Measurements from ENCODE around the gene SLX4IP.

Gene SLX4IP

GRCh38 chr20:10520528-10520927, 85.4 kb downstream of the SLX4IP start:
- DNase-seq (ENCODE audit: low read depth in 1 of 2, low spot score in 1 of 2) = no peak

- DNase-seq (ENCODE audit: low read depth in 1 of 2, low spot score in 1 of 2) = no peak
Observed at GRCh38 chr20:10521068-10521831, 86.1 kb downstream of the SLX4IP start.

GRCh38 chr20:10521836-10522235, 86.7 kb downstream of the SLX4IP start:
- no peak for DNase-seq (ENCODE audit: low read depth in 1 of 2, low spot score in 1 of 2)

DNA sequence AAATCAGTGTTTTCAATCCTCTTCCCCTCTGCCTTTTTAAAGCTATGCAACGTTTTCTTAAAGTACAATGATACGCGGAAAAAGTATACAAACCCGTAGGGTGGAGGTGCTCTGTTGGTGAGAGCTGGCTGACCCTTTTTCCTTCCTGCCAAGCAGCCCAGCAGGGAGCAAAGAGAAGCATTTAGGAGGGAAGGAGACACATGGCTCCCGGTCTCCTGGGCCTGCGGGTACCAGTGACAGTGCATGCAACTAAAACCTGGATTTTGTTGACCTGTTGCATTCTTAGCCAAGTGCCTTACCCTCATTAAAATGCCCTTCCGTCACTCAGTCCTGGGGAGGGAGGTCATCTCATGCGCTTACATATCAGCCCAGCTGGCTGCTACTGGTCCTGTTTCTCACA, 87.2 kb downstream of the SLX4IP start:
- no peak for DNase-seq (ENCODE audit: low read depth in 1 of 2, low spot score in 1 of 2)

DNA sequence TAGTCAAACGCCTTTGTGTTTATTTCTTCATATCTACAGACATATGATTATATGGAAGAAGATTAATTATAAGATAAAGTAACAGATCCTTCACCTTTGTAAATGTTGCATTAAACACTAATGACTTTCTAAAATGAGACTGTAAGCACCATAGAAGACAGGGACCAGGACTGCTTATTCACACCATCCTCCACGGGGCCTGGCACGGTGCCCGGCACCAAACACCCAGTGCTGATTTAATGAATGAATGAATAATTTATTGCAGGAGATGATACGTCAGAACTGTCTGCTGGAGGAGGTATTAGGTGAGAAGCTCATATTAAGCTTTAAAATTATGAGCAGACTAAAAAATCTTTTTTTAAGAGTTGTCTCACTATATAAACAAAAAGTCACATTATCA, 88.3 kb downstream of the SLX4IP start:
- no peak for DNase-seq (ENCODE audit: low read depth in 1 of 2, low spot score in 1 of 2)

DNA sequence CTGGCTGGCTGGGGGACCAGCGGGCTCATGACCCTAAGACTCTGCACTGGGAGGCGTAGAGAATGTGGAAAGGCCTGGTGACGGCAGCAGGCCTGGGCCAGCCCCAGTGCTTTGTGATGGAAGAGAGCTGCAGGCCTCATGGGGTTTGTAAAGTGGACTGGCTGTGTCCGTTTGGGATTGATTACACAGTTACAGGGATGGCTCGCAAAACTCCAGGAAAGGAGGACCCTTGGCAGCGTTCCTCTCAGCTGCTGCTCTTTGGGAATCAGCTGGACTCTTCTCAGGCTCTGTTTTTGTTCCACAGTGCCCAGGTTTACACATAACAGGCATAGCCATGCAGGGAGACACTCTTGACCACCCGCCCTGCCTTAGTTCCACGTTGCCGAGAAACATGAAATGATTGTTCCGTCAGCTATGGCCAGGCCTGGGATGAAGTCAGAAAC, 89.0 kb downstream of the SLX4IP start:
- DNase-seq (ENCODE audit: low read depth in 1 of 2, low spot score in 1 of 2) = no peak

DNA sequence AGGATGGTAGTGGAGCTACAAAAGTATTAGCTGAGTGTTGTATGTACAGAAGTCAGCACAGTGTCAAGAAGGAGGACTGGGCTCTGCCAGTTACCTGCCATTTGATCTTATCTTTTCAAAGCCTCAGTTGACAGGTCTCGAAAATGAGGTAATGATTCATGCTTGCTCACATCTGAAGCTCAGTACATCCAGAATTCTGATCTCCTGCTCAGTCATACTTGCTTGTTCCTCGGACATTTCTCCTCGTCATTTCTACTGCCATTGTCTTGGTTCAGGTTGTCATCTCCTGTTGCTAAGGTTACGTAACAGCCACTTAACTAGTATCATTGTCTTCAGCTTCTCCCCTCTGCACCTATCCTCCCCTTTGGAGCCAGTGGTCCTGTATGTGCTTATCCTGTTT, 89.5 kb downstream of the SLX4IP start:
- DNase-seq (ENCODE audit: low read depth in 1 of 2, low spot score in 1 of 2) = no peak

GRCh38 chr20:10527781-10528180, 92.7 kb downstream of the SLX4IP start:
- DNase-seq (ENCODE audit: low read depth in 1 of 2, low spot score in 1 of 2) = no peak

GRCh38 chr20:10530883-10531282, 95.8 kb downstream of the SLX4IP start:
- DNase-seq (ENCODE audit: low read depth in 1 of 2, low spot score in 1 of 2) = no peak

DNA sequence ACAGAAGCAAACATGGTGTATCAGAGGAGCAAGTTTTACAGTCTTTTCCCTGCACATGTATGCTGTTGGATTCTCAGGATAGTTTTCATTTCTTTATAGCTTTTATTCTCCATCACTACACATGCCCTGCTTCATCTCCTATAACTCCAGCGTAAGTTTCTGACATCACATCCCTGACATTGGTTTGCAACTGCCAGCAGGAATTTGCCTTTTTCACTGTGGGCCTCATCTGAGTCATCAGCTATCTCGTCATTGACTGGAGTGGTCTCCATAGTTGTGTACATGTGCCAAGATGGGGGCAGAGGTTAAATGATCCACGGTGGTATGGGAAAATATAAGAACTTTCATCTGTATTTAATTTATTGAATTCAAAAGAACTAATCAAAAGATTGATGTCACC, 96.7 kb downstream of the SLX4IP start:
- no peak for DNase-seq (ENCODE audit: low read depth in 1 of 2, low spot score in 1 of 2)

DNA sequence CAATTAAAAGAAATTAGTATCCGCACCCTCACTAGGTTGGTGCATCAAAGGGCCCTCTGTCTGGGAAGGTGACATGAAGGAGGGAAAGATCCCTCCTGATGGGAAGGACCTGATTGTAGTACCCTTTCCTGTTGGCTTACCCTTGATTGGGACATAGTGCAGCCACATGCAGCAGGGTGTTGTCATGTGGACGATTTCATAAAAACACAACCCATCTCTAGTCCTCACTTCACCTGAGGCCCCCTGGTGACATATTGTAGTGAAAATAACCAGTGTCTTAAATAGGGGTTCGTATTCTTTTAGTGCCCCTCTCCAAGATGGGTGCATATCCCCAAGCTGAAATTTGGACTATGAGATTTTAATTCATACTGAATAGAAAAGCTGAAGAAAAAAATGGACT, 97.3 kb downstream of the SLX4IP start:
- DNase-seq (ENCODE audit: low read depth in 1 of 2, low spot score in 1 of 2) = no peak

- no peak for DNase-seq (ENCODE audit: low read depth in 1 of 2, low spot score in 1 of 2)
Observed at GRCh38 chr20:10536531-10536930, 101.4 kb downstream of the SLX4IP start.

- no peak for DNase-seq (ENCODE audit: low read depth in 1 of 2, low spot score in 1 of 2)
Observed at GRCh38 chr20:10537850-10538480, 102.9 kb downstream of the SLX4IP start.

- DNase-seq (ENCODE audit: low read depth in 1 of 2, low spot score in 1 of 2) = no peak
Observed at GRCh38 chr20:10538768-10539167, 103.7 kb downstream of the SLX4IP start.

DNA sequence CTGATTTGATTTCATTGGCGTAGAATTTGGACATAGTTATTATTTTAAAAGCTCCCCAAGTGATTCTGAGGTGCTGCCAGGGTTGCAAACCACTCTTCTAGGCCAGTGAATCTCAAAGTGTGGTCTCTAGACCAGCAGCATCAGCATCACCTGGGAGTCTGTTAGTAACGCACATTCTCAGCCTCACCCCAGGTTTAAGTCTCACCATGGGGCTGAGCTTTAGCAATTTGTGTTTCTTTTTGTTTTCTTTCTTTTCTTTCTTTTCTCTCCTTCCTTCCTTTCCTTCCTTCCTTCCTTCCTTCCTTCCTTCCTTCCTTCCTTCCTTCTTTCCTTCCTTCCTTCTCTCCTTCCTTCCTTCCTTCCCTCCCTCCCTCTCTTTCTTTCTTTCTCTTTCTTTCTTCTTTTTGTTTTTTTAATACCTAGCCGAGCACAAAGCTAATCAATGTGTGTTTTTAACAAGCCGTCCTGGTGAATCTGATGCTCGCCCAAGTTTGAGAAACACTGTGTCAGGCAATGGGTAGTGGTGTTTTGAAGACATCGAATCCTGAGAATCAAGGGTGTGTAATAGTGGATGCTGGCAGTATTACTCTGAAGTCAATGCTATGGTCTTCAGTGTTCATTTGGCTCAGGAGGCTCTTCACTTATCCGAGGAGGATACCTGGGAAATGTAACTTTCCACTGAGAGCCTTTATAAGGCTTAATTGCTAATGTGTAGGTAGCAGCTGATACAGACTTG, 104.9 kb downstream of the SLX4IP start:
- no peak for DNase-seq (ENCODE audit: low read depth in 1 of 2, low spot score in 1 of 2)

- no peak for DNase-seq (ENCODE audit: low read depth in 1 of 2, low spot score in 1 of 2)
Observed at GRCh38 chr20:10540636-10541493, 105.8 kb downstream of the SLX4IP start.

GRCh38 chr20:10541668-10542411, 106.7 kb downstream of the SLX4IP start:
- DNase-seq (ENCODE audit: low read depth in 1 of 2, low spot score in 1 of 2) = no peak

DNA sequence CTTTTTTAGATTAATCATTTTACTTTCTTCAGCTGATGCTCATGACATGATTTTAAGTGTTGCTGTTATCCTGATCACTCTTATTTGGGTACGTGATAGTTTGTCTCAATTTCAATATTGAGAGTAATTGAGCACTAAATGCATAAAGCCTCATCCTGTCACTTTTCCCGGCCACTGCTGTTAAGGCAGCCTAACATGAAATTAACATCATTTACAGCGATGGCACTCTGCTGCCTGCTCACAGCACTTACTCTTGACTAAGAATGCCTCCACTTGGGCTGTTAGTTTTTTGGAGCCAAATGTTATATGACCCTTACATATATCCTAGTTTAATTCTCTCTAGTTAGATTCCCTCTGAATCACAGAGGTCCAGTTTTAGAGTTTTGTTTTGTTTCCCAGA, 107.3 kb downstream of the SLX4IP start:
- no peak for DNase-seq (ENCODE audit: low read depth in 1 of 2, low spot score in 1 of 2)

DNA sequence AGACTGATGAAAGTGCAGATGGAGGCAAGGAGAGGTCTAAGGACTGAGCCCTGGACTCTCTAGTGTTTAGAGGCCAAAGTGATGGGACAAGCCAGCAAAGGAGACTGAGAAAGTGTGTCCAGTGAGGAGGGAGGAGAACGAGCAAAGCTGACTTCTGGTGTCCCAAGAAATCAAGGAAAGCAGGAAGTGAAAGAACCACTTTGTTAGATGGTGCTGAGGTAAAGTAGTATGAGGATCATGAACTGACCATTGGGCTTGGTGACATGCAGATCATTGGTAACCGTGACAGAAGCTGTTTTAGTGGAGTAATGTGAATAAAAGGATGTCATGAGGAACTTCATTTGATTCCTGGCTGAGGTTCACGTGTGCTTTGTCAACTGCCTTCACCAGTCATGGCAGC, 108.4 kb downstream of the SLX4IP start:
- DNase-seq (ENCODE audit: low read depth in 1 of 2, low spot score in 1 of 2) = no peak

GRCh38 chr20:10547276-10548114, 112.4 kb downstream of the SLX4IP start:
- DNase-seq (ENCODE audit: low read depth in 1 of 2, low spot score in 1 of 2) = no peak

All from activated CD4-positive, alpha-beta T cell treated with anti-CD3 and anti-CD28 coated beads, Interleukin-2, amount 50 U/mL, for 24 hours (primary cell).